Activated CD4-positive, alpha-beta T cell treated with anti-CD3 and anti-CD28 coated beads, Interleukin-2, Interleukin-6, amounts not matched to agents 100 ng/mL and 50 ng/mL, durations not matched to agents 16 hours and 8 hours (primary cell): Measurements from ENCODE around the gene MLN.

Source experiments
- DNase-seq: peaks from one replicate; pipeline ENCODE4 v3.0.0-alpha.2; 2020

Gene MLN

GRCh38 chr6:33750244-33750991, 53.4 kb downstream of the MLN start:
- no peak for DNase-seq

- DNase-seq = no peak
Measured at GRCh38 chr6:33749401-33749800, 54.4 kb downstream of the MLN start.

- no peak for DNase-seq
Measured at GRCh38 chr6:33748841-33749240, 55.0 kb downstream of the MLN start.

DNA sequence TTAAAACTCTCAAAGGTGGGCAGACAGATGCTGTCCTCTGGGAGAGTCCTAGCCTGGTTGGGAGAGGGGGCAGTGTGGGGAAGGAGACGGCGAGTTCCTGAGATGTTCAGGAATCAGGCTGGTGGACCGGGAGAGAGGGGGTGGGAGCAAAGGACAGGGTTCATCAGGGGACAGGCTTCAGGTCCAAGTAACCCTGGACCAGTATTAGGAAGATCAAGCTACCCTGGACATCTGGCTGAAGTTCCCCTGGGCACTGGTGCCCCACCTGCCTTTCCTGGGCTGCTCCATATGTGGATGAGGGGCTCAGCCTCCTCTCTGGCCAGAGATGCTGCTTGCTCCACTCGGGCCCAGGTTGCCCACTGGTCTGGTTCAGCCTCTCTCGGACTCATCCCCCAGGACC, 56.0 kb downstream of the MLN start:
- DNase-seq = no peak

DNA sequence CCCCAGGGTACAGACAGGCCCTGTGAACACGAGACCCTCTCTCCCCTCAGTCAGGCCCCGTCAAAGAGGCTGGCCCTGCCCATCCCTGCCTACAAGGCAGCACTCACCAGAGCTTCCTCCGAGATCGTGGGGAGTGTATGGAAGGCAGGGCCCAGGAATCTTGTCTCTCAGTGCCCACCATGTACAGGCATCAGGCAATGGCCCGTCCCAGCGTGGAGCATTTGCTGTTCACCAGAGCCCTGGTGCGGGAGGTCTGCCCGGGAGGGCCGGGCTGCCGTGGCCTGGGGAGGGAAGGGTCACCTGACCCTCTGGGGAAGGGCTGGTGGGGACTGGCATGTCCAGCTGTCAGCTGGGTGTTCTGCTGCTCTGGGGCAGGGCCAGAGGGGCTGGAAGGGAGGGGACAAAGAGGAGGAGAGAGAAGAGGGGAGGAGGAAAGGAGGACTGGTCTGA, 57.1 kb downstream of the MLN start, which contains the start of gene IP6K3:
Gene IP6K3 (minus strand): TSS at position 255 of the 450 bp plus-strand sequence. CDS start 11,429 bp downstream, outside the sequence.
- no peak for DNase-seq

DNA sequence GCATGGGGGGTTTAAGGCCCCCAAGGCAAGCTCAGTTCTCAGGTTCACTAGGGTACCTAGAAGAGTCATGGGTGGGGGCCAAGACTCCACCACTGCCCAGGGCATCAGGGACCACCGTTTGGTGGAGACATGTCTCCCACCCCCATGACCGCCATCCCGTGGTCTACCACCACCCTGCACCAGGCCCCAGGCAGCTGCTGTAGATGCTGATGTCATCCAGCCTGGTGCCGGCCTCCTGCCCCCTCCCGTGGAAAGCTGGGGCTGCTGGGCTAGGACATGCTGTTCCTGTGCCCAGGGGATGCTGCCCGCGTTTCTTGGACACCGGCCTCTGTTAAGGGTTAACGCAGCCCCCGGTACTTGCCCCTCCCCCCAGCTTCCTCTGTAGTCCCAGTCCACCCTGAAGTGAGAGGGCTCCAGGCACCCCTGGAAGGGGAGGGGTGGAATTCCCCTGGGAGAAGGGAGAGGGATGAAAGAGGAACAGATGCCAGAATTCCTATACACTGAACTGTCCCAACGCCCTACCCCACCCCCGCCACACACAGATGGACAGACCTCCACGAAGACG, 57.7 kb downstream of the MLN start:
- no peak for DNase-seq

- DNase-seq = no peak
Measured at GRCh38 chr6:33745548-33745947, 58.3 kb downstream of the MLN start.

GRCh38 chr6:33744895-33745546, 58.8 kb downstream of the MLN start:
- no peak for DNase-seq
